H9 (cell line): ENCODE results near the gene KCNE4. TPM values are rescaled to one million over a fixed set of nuclear protein-coding genes. Genes with fewer than 3 reads are reported as not detected.

Experiments
- DNase-seq: peaks from one replicate; pipeline ENCODE4 v3.0.0-alpha.2; 2017
- H2AFZ ChIP-seq: one replicate; pipeline ENCODE4 v1.6.1; 2013; ENCODE audit warnings: mild to moderate bottlenecking, low read length, control low read depth, moderate library complexity
- H2AK5ac ChIP-seq: 2 replicates; pipeline ENCODE4 v1.6.1; 2013; ENCODE audit warnings: low read length, control low read depth, mixed read lengths; ENCODE audit not compliant: insufficient read length
- H2BK120ac ChIP-seq: one replicate; pipeline ENCODE4 v1.6.1; 2013; ENCODE audit warnings: low read depth, mild to moderate bottlenecking, low read length, control low read depth, inconsistent platforms; ENCODE audit not compliant: poor library complexity, severe bottlenecking
- H2BK12ac ChIP-seq: 2 replicates; pipeline ENCODE4 v1.6.1; 2013; ENCODE audit warnings: low read length, control low read depth, mixed read lengths, low read depth; ENCODE audit not compliant: insufficient read length
- H2BK15ac ChIP-seq: 2 replicates; pipeline ENCODE4 v1.6.1; 2013; ENCODE audit warnings: low read depth, low read length, control low read depth
- H2BK20ac ChIP-seq: one replicate; pipeline ENCODE4 v1.6.1; 2013; ENCODE audit warnings: low read depth, mild to moderate bottlenecking, low read length, control low read depth, inconsistent platforms; ENCODE audit not compliant: poor library complexity, severe bottlenecking
- H2BK5ac ChIP-seq: 2 replicates; pipeline ENCODE4 v1.6.1; 2013; ENCODE audit warnings: low read length, control low read depth, mixed read lengths; ENCODE audit not compliant: insufficient read length
- H3K14ac ChIP-seq: 2 replicates; pipeline ENCODE4 v1.6.1; 2013; ENCODE audit warnings: low read length, control low read depth; ENCODE audit not compliant: insufficient read depth
- H3K18ac ChIP-seq: 2 replicates; pipeline ENCODE4 v1.6.1; 2013; ENCODE audit warnings: low read depth, mild to moderate bottlenecking, mixed read lengths, low read length, control low read depth; ENCODE audit not compliant: insufficient read length
- H3K23ac ChIP-seq: 2 replicates; pipeline ENCODE4 v1.6.1; 2013; ENCODE audit warnings: low read length, control low read depth, mixed read lengths, low read depth; ENCODE audit not compliant: insufficient read length
- H3K23me2 ChIP-seq: 2 replicates; pipeline ENCODE4 v1.6.1; 2013; ENCODE audit warnings: low read depth, mild to moderate bottlenecking, mixed read lengths, low read length, control low read depth; ENCODE audit not compliant: insufficient read length, poor library complexity, severe bottlenecking
- H3K27ac ChIP-seq: 2 replicates; pipeline ENCODE4 v1.5.1; 2013; ENCODE audit warnings: low read length, control low read depth, mixed read lengths, low read depth; ENCODE audit not compliant: insufficient read length
- H3K27me3 ChIP-seq: 2 replicates; pipeline ENCODE4 v1.6.1; 2013; ENCODE audit warnings: low read length, control low read depth, inconsistent platforms; ENCODE audit not compliant: insufficient read depth
- H3K4ac ChIP-seq: 2 replicates; pipeline ENCODE4 v1.6.1; 2013; ENCODE audit warnings: low read depth, mild to moderate bottlenecking, control low read depth, inconsistent platforms, low read length, moderate library complexity
- H3K4me1 ChIP-seq: 2 replicates; pipeline ENCODE4 v1.6.1; 2013; ENCODE audit warnings: low read length, control low read depth, inconsistent platforms; ENCODE audit not compliant: insufficient read depth
- H3K4me2 ChIP-seq: 2 replicates; pipeline ENCODE4 v1.6.1; 2013; ENCODE audit warnings: low read length, control low read depth, mixed read lengths; ENCODE audit not compliant: insufficient read length, insufficient read depth
- H3K56ac ChIP-seq: 2 replicates; pipeline ENCODE4 v1.6.1; 2013; ENCODE audit warnings: low read depth, mild to moderate bottlenecking, mixed read lengths, low read length, control low read depth; ENCODE audit not compliant: insufficient read length
- H3K79me1 ChIP-seq: 2 replicates; pipeline ENCODE4 v1.6.1; 2013; ENCODE audit warnings: low read depth, mild to moderate bottlenecking, moderate library complexity, low read length, control low read depth, inconsistent platforms; ENCODE audit not compliant: insufficient read depth, poor library complexity, severe bottlenecking
- H3K79me2 ChIP-seq: 2 replicates; pipeline ENCODE4 v1.6.1; 2013; ENCODE audit warnings: low read length, control low read depth, inconsistent platforms; ENCODE audit not compliant: insufficient read depth
- H3K9ac ChIP-seq: 2 replicates; pipeline ENCODE4 v1.6.1; 2013; ENCODE audit warnings: low read length, control low read depth, mixed read lengths; ENCODE audit not compliant: insufficient read length; ENCODE audit errors: extremely low read depth
- H3K9me3 ChIP-seq: one replicate; pipeline ENCODE4 v1.6.1; 2013; ENCODE audit warnings: low read depth, low read length, inconsistent platforms; ENCODE audit not compliant: control insufficient read depth
- H3T11ph ChIP-seq: one replicate; pipeline ENCODE4 v1.6.1; 2013; ENCODE audit warnings: mild to moderate bottlenecking, low read length, control low read depth, inconsistent platforms
- H4K20me1 ChIP-seq: one replicate; pipeline ENCODE4 v1.6.1; 2013; ENCODE audit not compliant: control insufficient read depth, insufficient read length, insufficient read depth
- H4K5ac ChIP-seq: 2 replicates; pipeline ENCODE4 v1.6.1; 2013; ENCODE audit warnings: low read depth, mild to moderate bottlenecking, mixed read lengths, low read length, control low read depth; ENCODE audit not compliant: insufficient read length
- H4K8ac ChIP-seq: replicated peaks from 2 replicates; pipeline ENCODE4 v1.6.1; 2013; ENCODE audit warnings: low read length, control low read depth, mixed read lengths, low read depth; ENCODE audit not compliant: insufficient read length
- H4K91ac ChIP-seq: 2 replicates; pipeline ENCODE4 v1.6.1; 2013; ENCODE audit warnings: low read depth, mild to moderate bottlenecking, moderate library complexity, mixed read lengths, low read length, control low read depth; ENCODE audit not compliant: insufficient read length
- H3K27ac Mint-ChIP-seq, 3 experiments: 2 replicates in 2 of 3; 3 replicates in 1 of 3; pipeline ENCODE4 v1.8.0; 2020 to 2021; ENCODE audit warnings: mixed read lengths in 3 of 3, mild to moderate bottlenecking in 1 of 3, moderate library complexity in 1 of 3
- H3K27me3 Mint-ChIP-seq: 2 replicates; pipeline ENCODE4 v1.8.0; 2021; ENCODE audit warnings: low read depth, mild to moderate bottlenecking, moderate library complexity, mixed read lengths
- H3K36me3 Mint-ChIP-seq, 3 experiments: 2 replicates in 2 of 3; 3 replicates in 1 of 3; pipeline ENCODE4 v1.8.0; 2020 to 2021; ENCODE audit warnings: low read depth in 3 of 3, mixed read lengths in 3 of 3; ENCODE audit not compliant: insufficient read depth in 1 of 3
- H3K4me1 Mint-ChIP-seq, 2 experiments: 2 replicates each; pipeline ENCODE4 v1.8.0; 2020; ENCODE audit warnings: mixed read lengths in 2 of 2
- H3K4me3 Mint-ChIP-seq, 2 experiments: 2 replicates in 1 of 2; 3 replicates in 1 of 2; pipeline ENCODE4 v1.8.0; 2020 to 2021; ENCODE audit warnings: mild to moderate bottlenecking in 2 of 2, mixed read lengths in 2 of 2, moderate library complexity in 1 of 2
- H3K9me3 Mint-ChIP-seq, 2 experiments: 2 replicates in 1 of 2; 3 replicates in 1 of 2; pipeline ENCODE4 v1.8.0; 2020; ENCODE audit warnings: mild to moderate bottlenecking in 2 of 2, mixed read lengths in 2 of 2, moderate library complexity in 1 of 2
- CTCF ChIP-seq: fragments of 200-600 bp; sonication (generic); conservative IDR thresholded peaks from 3 replicates; pipeline ENCODE4 v1.8.0; 2021; ENCODE audit warnings: antibody characterized with exemption, mild to moderate bottlenecking
- WGBS: extraction: QIAGEN DNeasy Blood & Tissue Kit; methylation state at CpG from one replicate; pipeline ENCODE4 v1.1.7; 2013; ENCODE audit warnings: missing lambda C conversion rate, low lambda C conversion rate, mixed read lengths; ENCODE audit not compliant: insufficient read length; ENCODE audit errors: extremely low coverage; 5-methylcytosine and 5-hydroxymethylcytosine counted together
- total RNA-seq: library from RNA; stranded (reverse); gene quantifications from 2 replicates; pipeline ENCODE4 v1.2.1, GENCODE V29; 2021

KCNE4 gene
- total RNA-seq, 1 experiment from 2014 or later = 0.24 TPM

DNA sequence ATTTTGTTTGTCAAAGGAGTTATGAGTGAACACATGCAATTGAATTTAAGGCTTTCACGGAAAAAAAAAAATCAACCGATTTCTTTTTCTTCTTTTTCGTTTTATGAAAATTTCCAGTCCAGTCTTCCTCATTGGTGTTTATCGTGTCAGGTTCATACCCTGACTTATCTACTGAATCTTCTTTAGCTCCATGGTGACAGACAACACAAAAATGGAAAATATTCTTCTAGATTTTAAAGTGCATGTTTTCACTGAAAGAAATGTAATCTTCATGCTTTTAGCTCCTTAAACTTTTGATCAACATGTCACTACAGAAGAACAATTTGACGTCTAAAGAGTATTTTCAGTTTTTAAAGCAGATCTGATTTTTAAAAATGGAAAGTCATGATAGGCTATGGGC lies 14.7 kb downstream of the KCNE4 start:
- Histone ChIP-seq H3K9ac (no peak overlapping the region), H4K91ac (no peak overlapping the region), H4K8ac (no peak overlapping the region), H2BK120ac (no peak overlapping the region), H2BK20ac (no peak overlapping the region), H2AFZ (no peak overlapping the region), H3K79me1 (no peaks in the 10 kb centered on the region), H2AK5ac (no peak overlapping the region), H3K9me3 (no peaks in the 10 kb centered on the region), H4K20me1 (no peaks in the 10 kb centered on the region), H3K27me3 (no peaks in the 10 kb centered on the region), H3T11ph (no peak overlapping the region), H4K5ac (no peak overlapping the region), H3K23me2 (no peaks in the 10 kb centered on the region), H3K4ac (no peak overlapping the region), H3K56ac (no peak overlapping the region), H3K27ac (no peak overlapping the region), H2BK12ac (no peak overlapping the region), H3K4me1 (no peaks in the 10 kb centered on the region), H3K79me2 (no peaks in the 10 kb centered on the region), H2BK15ac (no peak overlapping the region), H3K18ac (no peak overlapping the region), H3K4me2 (no peak overlapping the region), H3K14ac (no peak overlapping the region), H3K23ac (no peak overlapping the region), H2BK5ac (no peak overlapping the region)
- peaks cover 12 to 28% of the 10 kb centered on the region in 2 experiments for H3K4me1 Mint-ChIP-seq
- H3K9me3 Mint-ChIP-seq = no peaks in the 10 kb centered on the region
- H3K4me3 Mint-ChIP-seq = no peak overlapping the region
- H3K27ac Mint-ChIP-seq = no peak overlapping the region
- DNase-seq = no peak
- no peak for TF ChIP-seq CTCF
- H3K27me3 Mint-ChIP-seq = no peaks in the 10 kb centered on the region
- no peaks in the 10 kb centered on the region for H3K36me3 Mint-ChIP-seq
- no CpG with 5 or more reads among the region's 5 CpGs for WGBS
